ENCODE results near the gene CYP26B1.

Gene CYP26B1

DNA sequence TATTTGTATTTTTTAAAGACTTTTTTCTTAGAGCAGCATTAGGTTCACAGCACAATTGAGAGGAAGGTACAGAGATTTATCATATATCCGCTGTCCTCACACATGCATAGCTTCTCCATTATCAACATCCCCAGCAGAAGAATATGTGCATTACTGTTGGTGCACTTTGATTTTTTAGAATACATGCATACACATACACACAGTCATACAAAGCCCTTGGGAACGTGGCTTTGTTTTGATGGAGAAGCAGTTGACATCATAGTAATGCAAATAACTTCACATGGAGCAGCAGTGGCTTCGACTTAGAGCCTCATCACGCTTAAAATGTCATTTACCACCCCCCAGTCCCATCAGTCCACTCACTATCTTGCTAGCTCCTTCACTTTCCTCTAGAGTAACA lies 26.5 kb downstream of the CYP26B1 start:
- no peak for TF ChIP-seq CREB1 (IDR thresholded peaks at IDR 0.05; ENCODE audit: low read depth)
- no peak for TF ChIP-seq ZBTB7A (IDR thresholded peaks at IDR 0.05; ENCODE audit: low read depth)
- no peak for TF ChIP-seq FOXM1 (IDR thresholded peaks at IDR 0.05; ENCODE audit: borderline replicate concordance, low read depth)
- TF ChIP-seq, protein P1, sequence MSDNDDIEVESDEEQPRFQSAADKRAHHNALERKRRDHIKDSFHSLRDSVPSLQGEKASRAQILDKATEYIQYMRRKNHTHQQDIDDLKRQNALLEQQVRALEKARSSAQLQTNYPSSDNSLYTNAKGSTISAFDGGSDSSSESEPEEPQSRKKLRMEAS (IDR thresholded peaks at IDR 0.05), result no peak
- no peak for TF ChIP-seq CEBPB (IDR thresholded peaks at IDR 0.05)
- TF ChIP-seq, protein P2, sequence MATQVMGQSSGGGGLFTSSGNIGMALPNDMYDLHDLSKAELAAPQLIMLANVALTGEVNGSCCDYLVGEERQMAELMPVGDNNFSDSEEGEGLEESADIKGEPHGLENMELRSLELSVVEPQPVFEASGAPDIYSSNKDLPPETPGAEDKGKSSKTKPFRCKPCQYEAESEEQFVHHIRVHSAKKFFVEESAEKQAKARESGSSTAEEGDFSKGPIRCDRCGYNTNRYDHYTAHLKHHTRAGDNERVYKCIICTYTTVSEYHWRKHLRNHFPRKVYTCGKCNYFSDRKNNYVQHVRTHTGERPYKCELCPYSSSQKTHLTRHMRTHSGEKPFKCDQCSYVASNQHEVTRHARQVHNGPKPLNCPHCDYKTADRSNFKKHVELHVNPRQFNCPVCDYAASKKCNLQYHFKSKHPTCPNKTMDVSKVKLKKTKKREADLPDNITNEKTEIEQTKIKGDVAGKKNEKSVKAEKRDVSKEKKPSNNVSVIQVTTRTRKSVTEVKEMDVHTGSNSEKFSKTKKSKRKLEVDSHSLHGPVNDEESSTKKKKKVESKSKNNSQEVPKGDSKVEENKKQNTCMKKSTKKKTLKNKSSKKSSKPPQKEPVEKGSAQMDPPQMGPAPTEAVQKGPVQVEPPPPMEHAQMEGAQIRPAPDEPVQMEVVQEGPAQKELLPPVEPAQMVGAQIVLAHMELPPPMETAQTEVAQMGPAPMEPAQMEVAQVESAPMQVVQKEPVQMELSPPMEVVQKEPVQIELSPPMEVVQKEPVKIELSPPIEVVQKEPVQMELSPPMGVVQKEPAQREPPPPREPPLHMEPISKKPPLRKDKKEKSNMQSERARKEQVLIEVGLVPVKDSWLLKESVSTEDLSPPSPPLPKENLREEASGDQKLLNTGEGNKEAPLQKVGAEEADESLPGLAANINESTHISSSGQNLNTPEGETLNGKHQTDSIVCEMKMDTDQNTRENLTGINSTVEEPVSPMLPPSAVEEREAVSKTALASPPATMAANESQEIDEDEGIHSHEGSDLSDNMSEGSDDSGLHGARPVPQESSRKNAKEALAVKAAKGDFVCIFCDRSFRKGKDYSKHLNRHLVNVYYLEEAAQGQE (IDR thresholded peaks at IDR 0.05; ENCODE audit: low read depth), result no peak
- TF ChIP-seq EGR1 (IDR thresholded peaks at IDR 0.05), result no peak
- no peak for TF ChIP-seq RAD21 (IDR thresholded peaks at IDR 0.05; ENCODE audit: low read depth)
- no peak for TF ChIP-seq YY1 (IDR thresholded peaks at IDR 0.05; ENCODE audit: low read depth)
- TF ChIP-seq EP300 (IDR thresholded peaks at IDR 0.05; ENCODE audit: borderline replicate concordance), result no peak
- TF ChIP-seq, protein P3, sequence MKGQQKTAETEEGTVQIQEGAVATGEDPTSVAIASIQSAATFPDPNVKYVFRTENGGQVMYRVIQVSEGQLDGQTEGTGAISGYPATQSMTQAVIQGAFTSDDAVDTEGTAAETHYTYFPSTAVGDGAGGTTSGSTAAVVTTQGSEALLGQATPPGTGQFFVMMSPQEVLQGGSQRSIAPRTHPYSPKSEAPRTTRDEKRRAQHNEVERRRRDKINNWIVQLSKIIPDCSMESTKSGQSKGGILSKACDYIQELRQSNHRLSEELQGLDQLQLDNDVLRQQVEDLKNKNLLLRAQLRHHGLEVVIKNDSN (IDR thresholded peaks at IDR 0.05), result no peak

DNA sequence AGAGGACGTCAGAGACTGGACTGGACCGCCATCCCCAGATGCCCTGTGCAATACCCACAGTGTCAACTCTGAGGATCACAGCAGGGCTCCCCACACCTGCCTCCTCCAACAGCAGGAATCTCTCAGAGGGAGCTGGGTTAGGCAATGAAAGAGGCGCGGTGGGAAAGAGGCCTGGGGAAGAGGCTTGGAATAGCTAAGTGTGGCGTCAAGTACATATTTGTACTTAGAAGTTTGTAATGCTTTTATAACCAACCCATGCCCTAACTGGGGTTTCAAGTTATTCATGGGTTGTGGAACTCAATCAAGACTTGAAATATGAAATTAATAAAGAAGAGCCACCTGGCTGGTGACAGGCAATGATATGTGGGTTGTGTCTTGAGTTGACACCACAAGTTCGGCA lies 28.7 kb downstream of the CYP26B1 start:
- TF ChIP-seq EGR1 (IDR thresholded peaks at IDR 0.05) (no peak), CREB1 (IDR thresholded peaks at IDR 0.05; ENCODE audit: low read depth) (no peak), FOXM1 (IDR thresholded peaks at IDR 0.05; ENCODE audit: borderline replicate concordance, low read depth) (no peak), EP300 (IDR thresholded peaks at IDR 0.05; ENCODE audit: borderline replicate concordance) (no peak), NFIC (IDR thresholded peaks at IDR 0.05) (no peak), TEAD4 (IDR thresholded peaks at IDR 0.05) (no peak), ZBTB7A (IDR thresholded peaks at IDR 0.05; ENCODE audit: low read depth) (no peak), TCF12 (IDR thresholded peaks at IDR 0.05; ENCODE audit: low read depth) (no peak)
- TF ChIP-seq, protein P3 (IDR thresholded peaks at IDR 0.05), result no peak
- TF ChIP-seq, protein P1 (IDR thresholded peaks at IDR 0.05), result no peak
- TF ChIP-seq, protein P2 (IDR thresholded peaks at IDR 0.05; ENCODE audit: low read depth), result no peak

DNA sequence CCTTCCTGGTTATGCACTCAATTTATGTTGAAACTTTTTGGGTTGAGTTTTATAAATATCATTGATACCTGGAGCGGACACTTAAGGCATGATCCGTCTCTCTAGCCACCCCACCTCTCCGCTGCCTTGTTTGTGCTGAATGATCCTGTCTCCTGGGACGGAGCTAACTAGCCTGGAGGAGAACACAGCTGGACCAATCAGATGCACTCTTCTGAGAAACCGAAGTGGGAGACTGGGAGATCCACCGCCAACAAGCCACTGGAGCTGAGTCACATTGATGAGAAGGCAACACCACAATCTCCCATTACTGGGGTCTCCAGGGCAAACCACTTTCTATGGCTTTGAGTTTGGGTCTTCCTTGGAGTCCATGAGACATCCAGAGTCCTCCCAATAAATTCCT lies 29.3 kb downstream of the CYP26B1 start:
- TF ChIP-seq FOXM1 (IDR thresholded peaks at IDR 0.05; ENCODE audit: borderline replicate concordance, low read depth) (no peak), ZBTB7A (IDR thresholded peaks at IDR 0.05; ENCODE audit: low read depth) (no peak), RAD21 (IDR thresholded peaks at IDR 0.05; ENCODE audit: low read depth) (no peak), NFIC (IDR thresholded peaks at IDR 0.05) (no peak), CREB1 (IDR thresholded peaks at IDR 0.05; ENCODE audit: low read depth) (no peak), TEAD4 (IDR thresholded peaks at IDR 0.05) (no peak)
- TF ChIP-seq, protein P2 (IDR thresholded peaks at IDR 0.05; ENCODE audit: low read depth), result no peak
- TF ChIP-seq, protein P1 (IDR thresholded peaks at IDR 0.05), result no peak

DNA sequence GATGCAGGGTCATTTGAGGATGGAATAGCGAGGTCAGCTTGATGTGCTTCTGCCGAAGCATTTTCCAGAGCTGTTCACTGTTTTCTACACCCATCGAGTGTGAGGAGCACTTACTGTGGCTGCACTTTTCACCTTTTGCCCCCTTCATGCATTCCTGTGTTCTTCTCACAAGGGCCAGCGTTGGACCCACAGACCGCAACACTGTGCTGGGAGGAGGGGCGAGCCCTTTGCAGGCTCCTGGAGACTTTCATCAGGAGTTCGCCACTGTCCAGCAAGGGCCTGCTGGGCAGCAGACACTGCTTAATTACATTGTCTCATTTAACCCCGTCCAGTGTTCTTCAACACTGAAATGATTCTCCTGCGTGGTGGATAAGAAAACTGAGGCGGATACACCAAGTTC lies 29.9 kb downstream of the CYP26B1 start:
- no peak for TF ChIP-seq NFIC (IDR thresholded peaks at IDR 0.05)
- no peak for TF ChIP-seq EGR1 (IDR thresholded peaks at IDR 0.05)
- no peak for TF ChIP-seq RAD21 (IDR thresholded peaks at IDR 0.05; ENCODE audit: low read depth)
- no peak for TF ChIP-seq CEBPB (IDR thresholded peaks at IDR 0.05)
- TF ChIP-seq, protein P1 (IDR thresholded peaks at IDR 0.05), result no peak
- TF ChIP-seq, protein P2 (IDR thresholded peaks at IDR 0.05; ENCODE audit: low read depth), result no peak
